SHP77 (cell line): ENCODE data around the gene SLC2A4RG.
"Not testable (repeated sequence)": the region's sequence is repeated elsewhere in the genome, so short reads cannot be mapped to it uniquely, and the experiment has no call there.

Experiments used
- DNase-seq, 2 experiments: peaks; one replicate each; lab custom pipeline; 2025; lab: John Stamatoyannopoulos, UW

Gene SLC2A4RG

GRCh38 chr20:63754008-63754407 is 14.4 kb downstream of the SLC2A4RG start:
- no peak for DNase-seq

- DNase-seq = no peak
Measured at GRCh38 chr20:63755933-63756647, 16.5 kb downstream of the SLC2A4RG start.

GRCh38 chr20:63756648-63756991 is 17.0 kb downstream of the SLC2A4RG start:
- DNase-seq = no peak

GRCh38 chr20:63758152-63758551 is 18.6 kb downstream of the SLC2A4RG start:
- no peak for DNase-seq

GRCh38 chr20:63759377-63759901 is 19.9 kb downstream of the SLC2A4RG start:
- DNase-seq = no peak

- no peak for DNase-seq
Measured at GRCh38 chr20:63765082-63765873, 25.7 kb downstream of the SLC2A4RG start.

GRCh38 chr20:63765902-63766301 is 26.3 kb downstream of the SLC2A4RG start:
- no peak for DNase-seq

- DNase-seq = no peak
Measured at GRCh38 chr20:63766695-63767426, 27.3 kb downstream of the SLC2A4RG start.

GRCh38 chr20:63767456-63767855 is 27.9 kb downstream of the SLC2A4RG start:
- no peak for DNase-seq

GRCh38 chr20:63767886-63768285 is 28.3 kb downstream of the SLC2A4RG start:
- DNase-seq = no peak

GRCh38 chr20:63768591-63769515 is 29.3 kb downstream of the SLC2A4RG start:
- DNase-seq = no peak

GRCh38 chr20:63769891-63770474 is 30.4 kb downstream of the SLC2A4RG start:
- DNase-seq = no peak

GRCh38 chr20:63771046-63771707 is 31.6 kb downstream of the SLC2A4RG start:
- no peak for DNase-seq

GRCh38 chr20:63772781-63773518 is 33.4 kb downstream of the SLC2A4RG start:
- DNase-seq = no peak

- DNase-seq = no peak
Measured at GRCh38 chr20:63773571-63774241, 34.1 kb downstream of the SLC2A4RG start.

- DNase-seq = no peak
Measured at GRCh38 chr20:63774306-63774705, 34.7 kb downstream of the SLC2A4RG start.

GRCh38 chr20:63775096-63775978 is 35.8 kb downstream of the SLC2A4RG start:
- DNase-seq = no peak

- DNase-seq = not testable (repeated sequence)
Measured at GRCh38 chr20:63776875-63777274, 37.3 kb downstream of the SLC2A4RG start.
